Measurements from ENCODE around the gene C19orf81. TPM values are rescaled to one million over a fixed set of nuclear protein-coding genes. Genes with fewer than 3 reads are reported as not detected.

Gene C19orf81
- not detected in 2 replicates for total RNA-seq

GRCh38 chr19:50649433-50650391, at the start of gene C19orf81:
Gene C19orf81 (plus strand): TSS chr19:50649445. CDS start chr19:50649445, 0 bp downstream.

GRCh38 chr19:50639121-50640112, 9.8 kb upstream of the C19orf81 start, which contains the start of gene SYT3:
Gene SYT3 (minus strand): TSS chr19:50639881. CDS start chr19:50637411, 2,470 bp downstream.

Other genes starting within 250 kb of the C19orf81 start
- gene SPIB, start 230.5 kb upstream of the C19orf81 start, total RNA-seq: not detected in 2 replicates
- not detected in 2 replicates for gene MYBPC2, start 216.6 kb upstream of the C19orf81 start, total RNA-seq
- 34.8 and 38.3 TPM in 2 replicates for gene EMC10, start 172.9 kb upstream of the C19orf81 start, total RNA-seq
- 0.78 TPM in 1 of 2 replicates, not detected in the other for gene GARIN5A, start 172.6 kb upstream of the C19orf81 start, total RNA-seq
- gene JOSD2, start 138.3 kb upstream of the C19orf81 start, total RNA-seq: 18.9 and 21.6 TPM in 2 replicates
- gene ASPDH, start 135.5 kb upstream of the C19orf81 start, total RNA-seq: not detected in 2 replicates
- gene LRRC4B, start 81.0 kb upstream of the C19orf81 start, total RNA-seq: not detected in 2 replicates
- gene SYT3, start 9.6 kb upstream of the C19orf81 start, total RNA-seq: not detected in 2 replicates
- 0.52 and 1.2 TPM in 2 replicates for gene SHANK1, start 70.4 kb downstream of the C19orf81 start, total RNA-seq
- gene CLEC11A, start 73.9 kb downstream of the C19orf81 start, total RNA-seq: 9.4 and 17.7 TPM in 2 replicates
- gene GPR32, start 121.0 kb downstream of the C19orf81 start, total RNA-seq: not detected in 2 replicates
- not detected in 2 replicates for gene ACP4, start 141.0 kb downstream of the C19orf81 start, total RNA-seq
- not detected in 2 replicates for gene KLK1, start 174.3 kb downstream of the C19orf81 start, total RNA-seq
- gene KLK15, start 184.1 kb downstream of the C19orf81 start, total RNA-seq: not detected in 2 replicates
- gene KLK3, start 205.5 kb downstream of the C19orf81 start, total RNA-seq: not detected in 2 replicates
- not detected in 2 replicates for gene KLK2, start 224.0 kb downstream of the C19orf81 start, total RNA-seq